Chondrocyte (in vitro differentiated cells): ENCODE measurements around the gene TUBB4B. TPM values are rescaled to one million over a fixed set of nuclear protein-coding genes. Genes with fewer than 3 reads are reported as not detected.

Experiments
- DNase-seq: peaks from one replicate; pipeline ENCODE4 v3.0.0; 2021; ENCODE audit warnings: mixed read lengths, low spot score
- H3K27ac Mint-ChIP-seq: one replicate; pipeline ENCODE4 v1.8.0; 2021; ENCODE audit warnings: mild to moderate bottlenecking, moderate library complexity, mixed read lengths; ENCODE audit not compliant: unreplicated experiment
- H3K27me3 Mint-ChIP-seq: 2 replicates; pipeline ENCODE4 v1.8.0; 2021; ENCODE audit warnings: low read depth, mixed read lengths
- H3K36me3 Mint-ChIP-seq: 2 replicates; pipeline ENCODE4 v1.8.0; 2021; ENCODE audit warnings: low read depth, mixed read lengths
- H3K4me1 Mint-ChIP-seq: 2 replicates; pipeline ENCODE4 v1.8.0; 2021; ENCODE audit warnings: low read depth, mild to moderate bottlenecking, mixed read lengths
- H3K4me3 Mint-ChIP-seq: one replicate; pipeline ENCODE4 v1.8.0; 2021; ENCODE audit warnings: mild to moderate bottlenecking, moderate library complexity, mixed read lengths; ENCODE audit not compliant: unreplicated experiment
- H3K9me3 Mint-ChIP-seq: 2 replicates; pipeline ENCODE4 v1.8.0; 2021; ENCODE audit warnings: low read depth, mixed read lengths
- CTCF ChIP-seq: fragments of 200-600 bp; sonication (generic); IDR thresholded peaks from 2 replicates; pipeline ENCODE4 v1.5.0; 2021; ENCODE audit warnings: antibody characterized with exemption, mild to moderate bottlenecking, moderate library complexity
- total RNA-seq: library from RNA; stranded (reverse); gene quantifications from 3 replicates; pipeline ENCODE4 v1.2.1, GENCODE V29; 2021

TUBB4B gene
- total RNA-seq, 1 donor from 2014 or later: 117 TPM

GRCh38 chr9:137224830-137225694 is 16.0 kb upstream of the TUBB4B start, which contains the start of gene CYSRT1:
Gene CYSRT1, plus strand, starts transcription at chr9:137225174. Its CDS starts 448 bp downstream, at chr9:137225622.
- no peaks in the 10 kb centered on the region for H3K9me3 Mint-ChIP-seq
- H3K27ac Mint-ChIP-seq: no peak within 1 kb of the TSS
- DNase-seq: no peak
- H3K4me1 Mint-ChIP-seq: peaks cover 13% of the 10 kb centered on the region
- H3K27me3 Mint-ChIP-seq: peaks cover 2% of the 10 kb centered on the region
- TF ChIP-seq CTCF: no peak
- no peaks in the 10 kb centered on the region for H3K36me3 Mint-ChIP-seq
- H3K4me3 Mint-ChIP-seq: peak within 1 kb of the TSS; percentile 68

- H3K36me3 Mint-ChIP-seq: no peaks in the 10 kb centered on the region
- TF ChIP-seq CTCF: no peak
- DNase-seq: no peak
- H3K9me3 Mint-ChIP-seq: no peaks in the 10 kb centered on the region
- peaks cover 2% of the 10 kb centered on the region for H3K27me3 Mint-ChIP-seq
- peaks cover 13% of the 10 kb centered on the region for H3K4me1 Mint-ChIP-seq
- no peak overlapping the region for H3K27ac Mint-ChIP-seq
- no peak overlapping the region for H3K4me3 Mint-ChIP-seq
These were observed 15.3 kb upstream of the TUBB4B start for GRCh38 chr9:137225699-137226331.

GRCh38 chr9:137226338-137227053 is 14.6 kb upstream of the TUBB4B start:
- Mint-ChIP-seq H3K27me3 (peaks cover 2% of the 10 kb centered on the region), H3K27ac (peak overlapping the region; percentile 45), H3K4me1 (peaks cover 13% of the 10 kb centered on the region), H3K36me3 (no peaks in the 10 kb centered on the region), H3K4me3 (no peak overlapping the region), H3K9me3 (no peaks in the 10 kb centered on the region)
- no peak for DNase-seq
- no peak for TF ChIP-seq CTCF

GRCh38 chr9:137227054-137227852 is 13.8 kb upstream of the TUBB4B start, which contains the start of gene RNF224:
Gene RNF224, plus strand, starts transcription at chr9:137227502. Its CDS starts 834 bp downstream, at chr9:137228336.
- no peaks in the 10 kb centered on the region for H3K36me3 Mint-ChIP-seq
- H3K9me3 Mint-ChIP-seq: no peaks in the 10 kb centered on the region
- no peak for DNase-seq
- H3K4me1 Mint-ChIP-seq: peaks cover 13% of the 10 kb centered on the region
- H3K4me3 Mint-ChIP-seq: no peak within 1 kb of the TSS
- H3K27me3 Mint-ChIP-seq: peaks cover 2% of the 10 kb centered on the region
- H3K27ac Mint-ChIP-seq: peak within 1 kb of the TSS; percentile 45
- peak; percentile 92 for TF ChIP-seq CTCF
